OCI-M2 (cell line): ENCODE data around the gene LY86.
"Not testable (repeated sequence)": the region's sequence is repeated elsewhere in the genome, so short reads cannot be mapped to it uniquely, and the experiment has no call there.

Experiments used
- DNase-seq: peaks from one replicate; lab custom pipeline; 2025; ENCODE audit not compliant: unreplicated experiment; lab: John Stamatoyannopoulos, UW

Gene LY86

GRCh38 chr6:6650839-6651238, 62.3 kb downstream of the LY86 start:
- no peak for DNase-seq

GRCh38 chr6:6651335-6651734, 62.8 kb downstream of the LY86 start:
- no peak for DNase-seq

GRCh38 chr6:6652932-6653331, 64.4 kb downstream of the LY86 start:
- DNase-seq = no peak

GRCh38 chr6:6654599-6655575, 66.4 kb downstream of the LY86 start:
- no peak for DNase-seq

GRCh38 chr6:6655805-6656251, 67.3 kb downstream of the LY86 start:
- no peak for DNase-seq

- DNase-seq = no peak
Observed at GRCh38 chr6:6656287-6656686, 67.8 kb downstream of the LY86 start.

GRCh38 chr6:6657085-6657819, 68.7 kb downstream of the LY86 start:
- DNase-seq = no peak

GRCh38 chr6:6657820-6658217, 69.3 kb downstream of the LY86 start:
- no peak for DNase-seq

- DNase-seq = no peak
Observed at GRCh38 chr6:6659600-6660327, 71.2 kb downstream of the LY86 start.

- no peak for DNase-seq
Observed at GRCh38 chr6:6660339-6661045, 72.0 kb downstream of the LY86 start.

GRCh38 chr6:6661191-6661590, 72.7 kb downstream of the LY86 start:
- DNase-seq = no peak

GRCh38 chr6:6661684-6662083, 73.2 kb downstream of the LY86 start:
- DNase-seq = no peak

GRCh38 chr6:6663421-6664135, 75.1 kb downstream of the LY86 start:
- DNase-seq = no peak

GRCh38 chr6:6665555-6666243, 77.2 kb downstream of the LY86 start:
- DNase-seq = no peak

- DNase-seq = not testable (repeated sequence)
Observed at GRCh38 chr6:6670150-6670549, 81.6 kb downstream of the LY86 start.

- no peak for DNase-seq
Observed at GRCh38 chr6:6674872-6675271, 86.4 kb downstream of the LY86 start.

GRCh38 chr6:6676910-6677441, 88.5 kb downstream of the LY86 start:
- DNase-seq = peak; percentile 68

- DNase-seq = no peak
Observed at GRCh38 chr6:6678185-6678671, 89.7 kb downstream of the LY86 start.

GRCh38 chr6:6678811-6679210, 90.3 kb downstream of the LY86 start:
- no peak for DNase-seq
